LNCAP (cell line): Measurements from ENCODE around the gene CASP10.

ENCODE experiments used
- TF ChIP-seq, protein P1 (sequence below): fragments of 450-650 bp; IDR thresholded peaks from 2 replicates; pipeline ENCODE4 v1.5.1; 2017; ENCODE audit warnings: mild to moderate bottlenecking

CASP10 gene

GRCh38 chr2:201215963-201216362 is 33.0 kb downstream of the CASP10 start:
- TF ChIP-seq, protein P1, sequence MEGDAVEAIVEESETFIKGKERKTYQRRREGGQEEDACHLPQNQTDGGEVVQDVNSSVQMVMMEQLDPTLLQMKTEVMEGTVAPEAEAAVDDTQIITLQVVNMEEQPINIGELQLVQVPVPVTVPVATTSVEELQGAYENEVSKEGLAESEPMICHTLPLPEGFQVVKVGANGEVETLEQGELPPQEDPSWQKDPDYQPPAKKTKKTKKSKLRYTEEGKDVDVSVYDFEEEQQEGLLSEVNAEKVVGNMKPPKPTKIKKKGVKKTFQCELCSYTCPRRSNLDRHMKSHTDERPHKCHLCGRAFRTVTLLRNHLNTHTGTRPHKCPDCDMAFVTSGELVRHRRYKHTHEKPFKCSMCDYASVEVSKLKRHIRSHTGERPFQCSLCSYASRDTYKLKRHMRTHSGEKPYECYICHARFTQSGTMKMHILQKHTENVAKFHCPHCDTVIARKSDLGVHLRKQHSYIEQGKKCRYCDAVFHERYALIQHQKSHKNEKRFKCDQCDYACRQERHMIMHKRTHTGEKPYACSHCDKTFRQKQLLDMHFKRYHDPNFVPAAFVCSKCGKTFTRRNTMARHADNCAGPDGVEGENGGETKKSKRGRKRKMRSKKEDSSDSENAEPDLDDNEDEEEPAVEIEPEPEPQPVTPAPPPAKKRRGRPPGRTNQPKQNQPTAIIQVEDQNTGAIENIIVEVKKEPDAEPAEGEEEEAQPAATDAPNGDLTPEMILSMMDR = no peak

DNA sequence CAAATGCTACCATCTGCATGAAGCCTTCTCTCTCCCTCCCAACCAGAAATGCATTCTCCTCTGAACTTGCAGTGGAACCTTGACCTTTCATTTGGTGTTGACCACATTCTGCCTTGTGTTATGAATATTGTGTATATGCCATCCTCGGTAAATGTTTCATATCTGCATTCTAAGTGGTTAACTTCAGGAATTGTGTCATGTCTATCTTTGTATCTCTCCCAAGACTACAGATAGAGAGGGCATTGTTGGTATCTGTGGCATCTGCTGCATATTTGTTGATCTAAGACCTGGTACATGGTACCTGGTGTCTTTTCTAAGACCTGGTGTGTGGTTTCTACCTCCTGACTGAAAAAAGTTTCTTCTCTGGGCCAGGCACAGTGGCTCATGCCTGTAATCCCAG is 34.0 kb downstream of the CASP10 start:
- TF ChIP-seq, protein P1 = no peak

DNA sequence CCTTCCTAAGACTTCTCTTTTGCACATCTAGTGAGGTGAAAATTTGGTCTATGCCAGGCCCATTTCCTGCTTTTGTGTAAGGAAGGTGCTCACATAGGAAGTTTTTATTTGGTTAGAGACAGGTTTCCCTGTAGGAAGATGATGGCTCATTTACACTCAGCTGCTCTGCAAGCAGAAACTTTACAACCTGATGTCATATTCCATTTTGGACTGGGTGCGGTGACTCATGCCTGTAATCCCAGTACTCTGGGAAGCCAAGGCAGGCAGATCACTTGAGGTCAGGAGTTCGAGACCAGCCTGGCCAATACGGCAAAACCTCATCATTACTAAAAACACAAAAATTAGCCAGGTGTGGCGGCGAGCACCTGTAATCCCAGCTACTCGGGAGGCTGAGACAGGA is 35.8 kb downstream of the CASP10 start:
- TF ChIP-seq, protein P1 = no peak

DNA sequence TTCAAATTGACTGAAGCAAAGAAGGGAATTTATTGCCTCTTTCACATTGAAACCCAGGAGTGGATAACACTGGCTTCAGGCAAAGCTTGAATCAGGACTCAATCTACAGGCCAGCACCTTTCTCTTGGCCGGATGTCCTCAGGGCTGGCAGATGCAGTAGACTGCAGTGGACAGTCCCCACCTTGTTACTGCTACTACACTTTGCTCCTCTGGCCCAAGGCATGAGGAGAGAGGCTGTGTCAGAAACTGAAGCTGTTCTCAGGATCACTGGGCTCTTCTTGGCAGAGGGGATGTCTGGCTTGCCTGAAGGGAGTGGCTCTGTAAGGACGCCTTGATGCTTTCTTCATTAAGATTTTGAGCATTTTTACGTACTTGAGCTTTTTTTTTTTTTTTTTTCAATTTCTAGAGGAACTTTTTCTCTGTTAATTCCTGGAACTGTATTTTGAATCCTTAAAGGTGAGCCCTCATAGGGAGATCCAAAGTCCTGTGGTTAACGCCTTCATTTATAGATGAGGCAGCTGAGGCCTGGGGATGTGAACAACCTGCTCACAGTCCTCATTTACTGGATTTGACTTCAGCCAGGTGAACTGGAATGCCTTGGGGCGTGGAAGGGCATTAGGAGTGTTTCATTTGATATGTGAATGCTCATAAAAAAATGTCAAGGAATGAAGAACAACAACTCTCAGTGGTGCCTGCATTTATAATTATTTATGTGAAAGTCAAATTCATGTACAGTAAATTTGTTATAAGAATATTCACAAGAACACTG is 36.6 kb downstream of the CASP10 start:
- TF ChIP-seq, protein P1 = no peak

GRCh38 chr2:201220102-201220570 is 37.2 kb downstream of the CASP10 start:
- TF ChIP-seq, protein P1 = no peak

GRCh38 chr2:201223089-201224073 is 40.4 kb downstream of the CASP10 start:
- TF ChIP-seq, protein P1 = no peak

GRCh38 chr2:201228271-201228911 is 45.5 kb downstream of the CASP10 start:
- TF ChIP-seq, protein P1 = no peak
